Lung (tissue), 12 donors: Measurements from ENCODE around the gene ST6GALNAC5. TPM values are rescaled to one million over a fixed set of nuclear protein-coding genes. Genes with fewer than 3 reads are reported as not detected.

Experiments
- ATAC-seq: fragments of 200-7000 bp; cut with Tn5 transposase; one replicate; pipeline ENCODE4 v1.9.1; 2020; ENCODE audit warnings: moderate number of reproducible peaks; ENCODE audit not compliant: insufficient read depth, low FRiP score
- DNase-seq, 3 donors: peaks; one replicate each; pipeline ENCODE4 v3.0.0-alpha.2; 2013 to 2017
- H3K27ac ChIP-seq, 2 donors: one replicate each; pipeline ENCODE4 v1.5.1; 2013; ENCODE audit warnings: mild to moderate bottlenecking in 2 of 2, moderate library complexity in 2 of 2, control low read depth in 1 of 2, inconsistent platforms in 1 of 2, low read depth in 1 of 2, low read length in 1 of 2
- H3K27me3 ChIP-seq, 3 donors: one replicate each; pipeline ENCODE4 v1.5.1; 2013; ENCODE audit warnings: low read length in 2 of 3; ENCODE audit not compliant: control insufficient read depth in 3 of 3, insufficient read depth in 3 of 3
- H3K36me3 ChIP-seq, 4 donors: one replicate each; pipeline ENCODE4 v1.5.1; 2013; ENCODE audit warnings: low read length in 4 of 4, mild to moderate bottlenecking in 1 of 4, moderate library complexity in 1 of 4; ENCODE audit not compliant: control insufficient read depth in 4 of 4, insufficient read depth in 4 of 4
- H3K4me1 ChIP-seq, 5 donors: one replicate each; pipeline ENCODE4 v1.5.1; 2013; ENCODE audit warnings: low read length in 5 of 5, mild to moderate bottlenecking in 2 of 5, moderate library complexity in 1 of 5; ENCODE audit not compliant: control insufficient read depth in 5 of 5, insufficient read depth in 5 of 5
- H3K4me3 ChIP-seq: one replicate; pipeline ENCODE4 v1.5.1; 2013; ENCODE audit warnings: mild to moderate bottlenecking, control low read depth, moderate library complexity
- H3K9ac ChIP-seq, 2 donors: one replicate each; pipeline ENCODE4 v1.5.1; 2013; ENCODE audit warnings: low read length in 2 of 2, control low read depth in 1 of 2; ENCODE audit not compliant: insufficient read depth in 1 of 2
- H3K9me3 ChIP-seq, 4 donors: one replicate each; pipeline ENCODE4 v1.5.1; 2013; ENCODE audit warnings: low read length in 3 of 4, mild to moderate bottlenecking in 1 of 4, moderate library complexity in 1 of 4; ENCODE audit not compliant: control insufficient read depth in 4 of 4, insufficient read depth in 3 of 4
- WGBS, 2 donors: extraction: QIAGEN DNeasy Blood & Tissue Kit; methylation state at CpG; one replicate each; pipeline ENCODE4 v1.1.7; 2013; 5-methylcytosine and 5-hydroxymethylcytosine counted together
- polyA plus RNA-seq, 2 donors: library from polyadenylated mRNA; stranded (reverse); fragments of 200-250 nt; gene quantifications; one replicate each; pipeline ENCODE4 v1.2.1, GENCODE V29; 2013
- total RNA-seq, 2 donors: library from RNA; depleted of rRNA in 1 of 2; stranded (reverse); fragments of >200 nt in 1 of 2; gene quantifications; one replicate each; pipeline ENCODE4 v1.2.1, GENCODE V29; 2014 to 2021
- TF ChIP-seq, protein P1 (sequence below): IDR thresholded peaks from 2 replicates; pipeline ENCODE4 v1.5.1; 2012; ENCODE audit warnings: mild to moderate bottlenecking; ENCODE audit errors: control extremely low read depth, extremely low read depth
- donor health status: control.
- donor health status: control.
- donor health status: Bipolar disorder and iron deficiency.
- donor health status: healthy.
- donor health status: DM: yes; HTN: yes; CAD: no.

Gene ST6GALNAC5
- total and polyA plus RNA-seq, 4 donors: 3.6 to 45.8 (median 15.9) TPM

DNA sequence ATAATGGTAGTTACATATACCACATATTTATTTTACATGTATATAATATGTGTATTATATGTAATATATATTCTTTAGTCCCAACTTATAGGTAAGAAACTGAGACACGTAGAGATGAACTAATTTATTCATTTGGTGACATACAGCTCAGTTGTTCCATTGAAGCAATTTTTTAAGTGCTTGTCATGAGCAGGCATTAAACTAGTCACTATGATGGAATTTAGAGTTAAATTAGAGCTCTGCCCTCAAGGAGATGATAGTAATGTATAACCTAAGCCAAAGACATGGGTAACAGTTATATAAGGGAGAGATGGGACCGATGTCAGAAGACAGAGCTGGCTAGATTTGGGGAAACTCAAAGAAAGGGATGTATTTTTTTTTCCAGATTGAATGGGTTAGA is 83.0 kb downstream of the ST6GALNAC5 start:
- H3K4me1 ChIP-seq: peaks cover 0 to 5% (median 0%) of the 10 kb centered on the region in 5 donors
- 79 to 88% methylated on average over 2 of the region's 2 CpGs for WGBS, 2 donors
- no peak overlapping the region for H3K9ac ChIP-seq
- H3K36me3 ChIP-seq: no peaks in the 10 kb centered on the region
- ATAC-seq (no peak), DNase-seq (no peak)
- TF ChIP-seq, protein P1, sequence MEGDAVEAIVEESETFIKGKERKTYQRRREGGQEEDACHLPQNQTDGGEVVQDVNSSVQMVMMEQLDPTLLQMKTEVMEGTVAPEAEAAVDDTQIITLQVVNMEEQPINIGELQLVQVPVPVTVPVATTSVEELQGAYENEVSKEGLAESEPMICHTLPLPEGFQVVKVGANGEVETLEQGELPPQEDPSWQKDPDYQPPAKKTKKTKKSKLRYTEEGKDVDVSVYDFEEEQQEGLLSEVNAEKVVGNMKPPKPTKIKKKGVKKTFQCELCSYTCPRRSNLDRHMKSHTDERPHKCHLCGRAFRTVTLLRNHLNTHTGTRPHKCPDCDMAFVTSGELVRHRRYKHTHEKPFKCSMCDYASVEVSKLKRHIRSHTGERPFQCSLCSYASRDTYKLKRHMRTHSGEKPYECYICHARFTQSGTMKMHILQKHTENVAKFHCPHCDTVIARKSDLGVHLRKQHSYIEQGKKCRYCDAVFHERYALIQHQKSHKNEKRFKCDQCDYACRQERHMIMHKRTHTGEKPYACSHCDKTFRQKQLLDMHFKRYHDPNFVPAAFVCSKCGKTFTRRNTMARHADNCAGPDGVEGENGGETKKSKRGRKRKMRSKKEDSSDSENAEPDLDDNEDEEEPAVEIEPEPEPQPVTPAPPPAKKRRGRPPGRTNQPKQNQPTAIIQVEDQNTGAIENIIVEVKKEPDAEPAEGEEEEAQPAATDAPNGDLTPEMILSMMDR: no peak
- H3K27ac ChIP-seq: no peak overlapping the region
- no peaks in the 10 kb centered on the region for H3K9me3 ChIP-seq
- H3K27me3 ChIP-seq: no peaks in the 10 kb centered on the region
- H3K4me3 ChIP-seq: no peak overlapping the region

DNA sequence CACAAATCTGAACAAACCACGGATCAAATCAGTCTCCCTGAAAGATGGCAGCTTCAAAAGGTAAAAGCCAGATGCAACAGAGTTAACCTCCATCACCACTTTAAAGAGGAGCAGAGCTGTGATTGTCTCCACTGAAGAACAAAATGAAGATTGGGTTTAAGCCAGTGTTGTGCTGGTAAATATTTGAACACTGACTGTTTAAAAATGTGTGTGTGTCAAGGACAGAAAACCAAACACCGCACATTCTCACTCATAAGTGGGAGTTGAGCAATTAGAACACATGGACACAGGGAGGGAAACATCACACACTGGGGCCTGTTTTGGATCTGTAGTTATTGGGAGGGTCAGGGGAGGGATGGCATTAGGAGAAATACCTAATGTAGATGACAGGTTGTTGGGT is 83.9 kb downstream of the ST6GALNAC5 start:
- Histone ChIP-seq H3K27ac (no peak overlapping the region), H3K36me3 (no peaks in the 10 kb centered on the region), H3K27me3 (no peaks in the 10 kb centered on the region), H3K4me3 (no peak overlapping the region), H3K9me3 (no peaks in the 10 kb centered on the region), H3K9ac (no peak overlapping the region), H3K4me1 (peaks cover 0 to 5% (median 0%) of the 10 kb centered on the region in 5 donors)
- WGBS, 2 donors: 68 to 76% methylated on average over 2 of the region's 2 CpGs
- ATAC-seq: peak; percentile 23
- TF ChIP-seq, protein P1: no peak
- DNase-seq: peak in 1 of 3 donors; percentile 14

DNA sequence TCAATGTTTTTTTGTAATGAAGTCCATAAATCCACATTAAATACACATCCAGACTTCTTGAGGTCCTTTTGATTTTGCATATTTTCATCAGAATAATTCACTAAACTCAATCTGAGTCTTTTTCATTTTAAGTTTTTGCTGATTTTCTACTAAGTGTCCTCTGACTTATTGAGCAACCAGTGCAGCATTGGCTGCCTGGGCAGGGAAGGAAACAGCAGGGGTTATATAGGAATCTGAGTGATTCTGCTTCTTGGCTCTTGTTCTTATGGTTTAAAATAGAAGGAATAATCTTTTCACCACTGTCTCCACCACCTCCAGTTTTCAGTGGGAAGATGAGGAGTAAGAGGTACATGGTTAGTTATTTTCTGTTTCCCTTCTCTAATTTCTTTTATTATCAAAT is 88.4 kb downstream of the ST6GALNAC5 start:
- Histone ChIP-seq H3K9ac (no peak overlapping the region), H3K4me3 (no peak overlapping the region), H3K27ac (no peak overlapping the region), H3K27me3 (no peaks in the 10 kb centered on the region), H3K4me1 (no peaks in the 10 kb centered on the region), H3K36me3 (no peaks in the 10 kb centered on the region), H3K9me3 (no peaks in the 10 kb centered on the region)
- peak in 1 of 3 donors; percentile 41 for DNase-seq
- no peak for ATAC-seq
- TF ChIP-seq, protein P1: no peak

DNA sequence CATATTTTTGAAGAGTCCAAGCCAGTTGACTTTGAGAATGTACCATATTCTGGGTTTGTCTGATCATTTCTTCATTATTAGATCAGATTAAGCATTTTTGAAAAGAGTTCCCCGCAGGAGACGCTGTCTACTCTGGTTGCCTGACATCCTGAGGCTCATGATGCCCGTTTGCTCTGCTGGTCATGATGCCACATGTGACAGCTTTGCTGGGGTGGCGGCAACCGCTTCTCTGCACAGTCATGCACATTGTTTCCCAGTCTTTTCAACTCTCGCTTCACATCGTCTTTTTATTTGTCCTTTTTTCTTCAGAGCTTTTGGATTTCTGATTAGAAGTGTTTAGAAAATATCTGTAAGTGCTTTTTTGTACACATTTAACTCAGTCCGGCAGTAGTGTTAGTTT is 90.7 kb downstream of the ST6GALNAC5 start:
- WGBS, 2 donors: 88 to 92% methylated on average over 8 of the region's 8 CpGs
- ATAC-seq: no peak
- no peak overlapping the region for H3K27ac ChIP-seq

More for the DNA sequence above, 90.7 kb downstream of the ST6GALNAC5 start:
- H3K36me3 ChIP-seq: no peaks in the 10 kb centered on the region
- H3K9me3 ChIP-seq: no peaks in the 10 kb centered on the region
- no peaks in the 10 kb centered on the region for H3K4me1 ChIP-seq
- no peaks in the 10 kb centered on the region for H3K27me3 ChIP-seq
- TF ChIP-seq, protein P1: no peak
- no peak overlapping the region for H3K9ac ChIP-seq
- no peak overlapping the region for H3K4me3 ChIP-seq
- no peak for DNase-seq
